GM13977 (cell line): ENCODE data around the gene MKI67.
A peak's percentile ranks its signal among the peaks of the same experiment; 100 is the strongest.

ENCODE experiments used
- DNase-seq: peaks from one replicate; pipeline ENCODE4 v3.0.0; 2012; ENCODE audit warnings: low spot score
- CTCF ChIP-seq: IDR thresholded peaks from 2 replicates; pipeline ENCODE4 v1.5.1; 2012; ENCODE audit warnings: mild to moderate bottlenecking, control low read depth; ENCODE audit not compliant: insufficient read depth; ENCODE audit errors: extremely low read depth, missing control alignments
- in situ Hi-C: fragments of 300-500 bp; cut with MboI; formaldehyde crosslinking; loops from one replicate; pipeline ENCODE4 v1.12.0; 2022; ENCODE audit warnings: low sequenced_read_pairs, low pct_unique_long_range_greater_than_20kb, mixed read lengths, inconsistent platforms; ENCODE audit not compliant: unreplicated experiment

Gene MKI67

GRCh38 chr10:128125944-128126764 lies at the start of gene MKI67:
TSS of gene MKI67 (minus strand) at chr10:128126423. CDS start at chr10:128125667, 756 bp downstream.
- DNase-seq: peak; percentile 96
- TF ChIP-seq CTCF: no peak
- in situ Hi-C loops: no loop called here

GRCh38 chr10:128174581-128175559 lies 48.6 kb upstream of the MKI67 start:
- in situ Hi-C loops: no loop called here
- TF ChIP-seq CTCF: no peak
- DNase-seq: no peak

GRCh38 chr10:128173386-128173785 lies 47.2 kb upstream of the MKI67 start:
- no peak for DNase-seq
- no peak for TF ChIP-seq CTCF
- in situ Hi-C loops: no loop called here

GRCh38 chr10:128172756-128173155 lies 46.5 kb upstream of the MKI67 start:
- DNase-seq: no peak
- TF ChIP-seq CTCF: no peak
- in situ Hi-C loops: no loop called here

- in situ Hi-C loops: no loop called here
Observed at GRCh38 chr10:128169811-128170379, 43.7 kb upstream of the MKI67 start.

More at GRCh38 chr10:128169811-128170379, 43.7 kb upstream of the MKI67 start:
- no peak for DNase-seq
- TF ChIP-seq CTCF: no peak
